RWPE2 (cell line): ENCODE results near the gene ZNF280B.
"Not testable (repeated sequence)": the region's sequence is repeated elsewhere in the genome, so short reads cannot be mapped to it uniquely, and the experiment has no call there.

Source experiments
- ATAC-seq: fragments of 200-7000 bp; cut with Tn5 transposase; 3 replicates; pipeline ENCODE4 v1.9.1; 2021; ENCODE audit warnings: low read depth
- DNase-seq: peaks from one replicate; pipeline ENCODE4 v3.0.0-alpha.2; 2020; ENCODE audit warnings: low spot score
- H3K27ac ChIP-seq: fragments of 450-650 bp; 2 replicates; pipeline ENCODE4 v1.5.1; 2017; ENCODE audit warnings: mild to moderate bottlenecking; ENCODE audit not compliant: poor library complexity, severe bottlenecking
- H3K27me3 ChIP-seq: fragments of 250-450 bp; sonication (Bioruptor Pico); 2 replicates; pipeline ENCODE4 v1.5.1; 2021; ENCODE audit warnings: mild to moderate bottlenecking, moderate library complexity; ENCODE audit not compliant: insufficient read depth, poor library complexity, severe bottlenecking
- H3K36me3 ChIP-seq: fragments of 250-450 bp; sonication (Bioruptor Pico); 2 replicates; pipeline ENCODE4 v1.5.1; 2020; ENCODE audit warnings: low read depth, mild to moderate bottlenecking, moderate library complexity
- H3K4me1 ChIP-seq: fragments of 250-450 bp; sonication (Bioruptor Pico); 2 replicates; pipeline ENCODE4 v1.5.1; 2021; ENCODE audit warnings: mild to moderate bottlenecking, moderate library complexity; ENCODE audit not compliant: insufficient read depth, poor library complexity, severe bottlenecking
- H3K4me3 ChIP-seq: fragments of 250-450 bp; sonication (Bioruptor Pico); 2 replicates; pipeline ENCODE4 v1.5.1; 2021; ENCODE audit warnings: mild to moderate bottlenecking, moderate library complexity; ENCODE audit not compliant: severe bottlenecking
- H3K9me3 ChIP-seq: fragments of 250-450 bp; sonication (Bioruptor Pico); 2 replicates; pipeline ENCODE4 v1.5.1; 2021; ENCODE audit warnings: mild to moderate bottlenecking, moderate library complexity; ENCODE audit not compliant: severe bottlenecking
- CTCF ChIP-seq: fragments of 450-650 bp; IDR thresholded peaks from one replicate; pipeline ENCODE4 v1.5.1; 2017; ENCODE audit warnings: mild to moderate bottlenecking, moderate library complexity; ENCODE audit not compliant: poor library complexity, severe bottlenecking

ZNF280B gene

GRCh38 chr22:22512951-22513350 is 4.4 kb upstream of the ZNF280B start:
- no peak for DNase-seq
- no peak overlapping the region for H3K4me3 ChIP-seq
- no peaks in the 10 kb centered on the region for H3K4me1 ChIP-seq
- no peak overlapping the region for H3K27ac ChIP-seq
- H3K27me3 ChIP-seq, result no peaks in the 10 kb centered on the region
- H3K9me3 ChIP-seq, result peaks cover 21% of the 10 kb centered on the region
- TF ChIP-seq CTCF, result no peak
- H3K36me3 ChIP-seq, result no peaks in the 10 kb centered on the region
- no peak for ATAC-seq

GRCh38 chr22:22510833-22511232 is 2.3 kb upstream of the ZNF280B start:
- DNase-seq, H3K4me1 ChIP-seq, H3K4me3 ChIP-seq, ATAC-seq, H3K36me3 ChIP-seq, H3K27ac ChIP-seq, H3K27me3 ChIP-seq: not testable (repeated sequence)
- H3K9me3 ChIP-seq, result peaks cover 18% of the 10 kb centered on the region

DNA sequence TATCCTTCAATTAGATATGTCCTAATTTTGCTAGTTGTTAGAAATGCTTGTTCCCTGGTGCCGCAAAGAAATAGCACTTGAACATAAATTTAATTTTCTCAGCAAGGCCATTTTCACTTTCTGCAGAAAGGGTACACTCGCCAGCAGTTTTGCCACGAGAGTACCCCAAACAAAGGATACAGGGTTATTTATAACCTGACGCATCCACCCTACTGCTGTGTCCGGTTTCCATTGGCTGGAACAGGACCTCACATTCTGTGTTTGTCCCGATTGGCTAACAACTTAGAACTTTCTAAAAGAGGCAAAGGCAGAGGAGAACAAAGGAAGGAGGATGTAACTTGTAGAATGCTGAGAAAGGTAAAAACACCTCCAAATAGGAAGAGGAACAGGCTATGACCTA is 1.4 kb upstream of the ZNF280B start:
- not testable (repeated sequence) for H3K27ac ChIP-seq, ATAC-seq, H3K4me3 ChIP-seq, H3K4me1 ChIP-seq, H3K27me3 ChIP-seq, DNase-seq, H3K36me3 ChIP-seq
- H3K9me3 ChIP-seq, result peaks cover 18% of the 10 kb centered on the region

GRCh38 chr22:22507743-22508273 is 734 bp downstream of the ZNF280B start:
- Histone ChIP-seq H3K9me3 (peaks cover 18% of the 10 kb centered on the region), H3K27ac (no peak overlapping the region), H3K27me3 (no peaks in the 10 kb centered on the region), H3K4me3 (peak overlapping the region; percentile 51), H3K36me3 (peaks cover 18% of the 10 kb centered on the region), H3K4me1 (no peaks in the 10 kb centered on the region)
- ATAC-seq (no peak), DNase-seq (no peak)
- no peak for TF ChIP-seq CTCF

- peaks cover 18% of the 10 kb centered on the region for H3K9me3 ChIP-seq
- peaks cover 18% of the 10 kb centered on the region for H3K36me3 ChIP-seq
- DNase-seq (no peak), ATAC-seq (no peak)
- H3K4me1 ChIP-seq, result no peaks in the 10 kb centered on the region
- no peak for TF ChIP-seq CTCF
- H3K27me3 ChIP-seq, result no peaks in the 10 kb centered on the region
- H3K4me3 ChIP-seq, result no peak overlapping the region
- H3K27ac ChIP-seq, result no peak overlapping the region
Measured at GRCh38 chr22:22506736-22507135, 1.8 kb downstream of the ZNF280B start.

GRCh38 chr22:22498267-22498666 is 10.3 kb downstream of the ZNF280B start:
- no peak for ATAC-seq
- Histone ChIP-seq H3K36me3 (peaks cover 11% of the 10 kb centered on the region), H3K27ac (no peak overlapping the region), H3K4me1 (no peaks in the 10 kb centered on the region), H3K27me3 (no peaks in the 10 kb centered on the region), H3K4me3 (no peak overlapping the region), H3K9me3 (peaks cover 2% of the 10 kb centered on the region)
- no peak for DNase-seq
- no peak for TF ChIP-seq CTCF

GRCh38 chr22:22491589-22491988 is 17.0 kb downstream of the ZNF280B start:
- H3K9me3 ChIP-seq, H3K4me3 ChIP-seq, H3K4me1 ChIP-seq, ATAC-seq, H3K27ac ChIP-seq, DNase-seq, H3K27me3 ChIP-seq: not testable (repeated sequence)
- H3K36me3 ChIP-seq, result peaks cover 40% of the 10 kb centered on the region
